Smooth muscle cell (in vitro differentiated cells): ENCODE results near the gene COPS4. TPM values are rescaled to one million over a fixed set of nuclear protein-coding genes. Genes with fewer than 3 reads are reported as not detected.
"Not testable (repeated sequence)": the region's sequence is repeated elsewhere in the genome, so short reads cannot be mapped to it uniquely, and the experiment has no call there.

Experiments used
- DNase-seq: peaks from one replicate; lab custom pipeline; 2025; ENCODE audit not compliant: unreplicated experiment; lab: John Stamatoyannopoulos, UW
- H2AFZ ChIP-seq: fragments of 200-600 bp; sonication (generic); 2 replicates; pipeline ENCODE4 v1.6.0; 2016; ENCODE audit warnings: antibody characterized with exemption, low read depth, mild to moderate bottlenecking
- H3F3A ChIP-seq: fragments of 200-600 bp; sonication (generic); 2 replicates; pipeline ENCODE4 v1.6.0; 2017; ENCODE audit warnings: antibody characterized with exemption, low read depth
- H3K27ac ChIP-seq: fragments of 200-600 bp; sonication (generic); 2 replicates; pipeline ENCODE4 v1.5.1; 2016; ENCODE audit warnings: low read depth, mild to moderate bottlenecking
- H3K27me3 ChIP-seq: fragments of 200-600 bp; sonication (generic); 2 replicates; pipeline ENCODE4 v1.6.1; 2016; ENCODE audit warnings: low read depth, mild to moderate bottlenecking
- H3K36me3 ChIP-seq: fragments of 200-600 bp; sonication (generic); 2 replicates; pipeline ENCODE4 v1.5.1; 2016; ENCODE audit warnings: low read depth
- H3K4me1 ChIP-seq: fragments of 200-600 bp; sonication (generic); 2 replicates; pipeline ENCODE4 v1.5.1; 2016; ENCODE audit warnings: low read depth
- H3K4me2 ChIP-seq: fragments of 200-600 bp; sonication (generic); 2 replicates; pipeline ENCODE4 v1.6.0; 2016; ENCODE audit warnings: mild to moderate bottlenecking
- H3K4me3 ChIP-seq: fragments of 200-600 bp; sonication (generic); 2 replicates; pipeline ENCODE4 v1.5.1; 2016; ENCODE audit warnings: mild to moderate bottlenecking
- H3K79me2 ChIP-seq: fragments of 200-600 bp; sonication (generic); 2 replicates; pipeline ENCODE4 v1.6.0; 2016; ENCODE audit warnings: low read depth, mild to moderate bottlenecking
- H3K9ac ChIP-seq: fragments of 200-600 bp; sonication (generic); 2 replicates; pipeline ENCODE4 v1.6.0; 2016; ENCODE audit warnings: low read depth
- H3K9me3 ChIP-seq: fragments of 200-600 bp; sonication (generic); replicated peaks from 2 replicates; pipeline ENCODE4 v1.5.1; 2016; ENCODE audit warnings: low read depth
- H4K20me1 ChIP-seq: fragments of 200-600 bp; sonication (generic); 2 replicates; pipeline ENCODE4 v1.6.0; 2016; ENCODE audit warnings: low read depth
- CTCF ChIP-seq: fragments of 200-600 bp; sonication (generic); IDR thresholded peaks from 2 replicates; pipeline ENCODE4 v1.5.1; 2017; ENCODE audit warnings: borderline replicate concordance, mild to moderate bottlenecking, antibody characterized with exemption; ENCODE audit not compliant: insufficient read depth, poor library complexity, severe bottlenecking
- WGBS: methylation state at CpG from one replicate; pipeline ENCODE4 v1.1.7; 2016; ENCODE audit warnings: low lambda C conversion rate; 5-methylcytosine and 5-hydroxymethylcytosine counted together
- polyA plus RNA-seq: library from polyadenylated mRNA; unstranded; fragments of >200 nt; fragmentation: Nextera tagmentation; extraction: Ambion mirVana; gene quantifications from 2 replicates; pipeline ENCODE4 v1.2.1, GENCODE V29; 2016
- total RNA-seq: library from RNA; depleted of rRNA; stranded (reverse); fragments of >200 nt; gene quantifications from 2 replicates; pipeline ENCODE4 v1.2.3, GENCODE V29; 2014

COPS4 gene
- total and polyA plus RNA-seq, 2 experiments from 2014 or later: 41.2 to 55.5 TPM

- Histone ChIP-seq H3K27ac (no peak overlapping the region), H3K9ac (no peak overlapping the region), H3K4me3 (no peak overlapping the region), H3K4me2 (no peak overlapping the region), H3F3A (no peaks in the 10 kb centered on the region), H3K4me1 (no peaks in the 10 kb centered on the region), H2AFZ (no peak overlapping the region), H3K79me2 (peaks cover 22% of the 10 kb centered on the region), H3K36me3 (no peaks in the 10 kb centered on the region), H3K9me3 (no peaks in the 10 kb centered on the region), H3K27me3 (no peaks in the 10 kb centered on the region), H4K20me1 (peaks cover 10% of the 10 kb centered on the region)
- TF ChIP-seq CTCF: no peak
- DNase-seq: no peak
- WGBS: 75% methylated on average over 4 of the region's 4 CpGs
Observed at GRCh38 chr4:82994834-82995233, 40.1 kb upstream of the COPS4 start.

GRCh38 chr4:82998898-82999297 lies 36.1 kb upstream of the COPS4 start:
- Histone ChIP-seq H3K4me3 (no peak overlapping the region), H3K27me3 (no peaks in the 10 kb centered on the region), H3K79me2 (peaks cover 51% of the 10 kb centered on the region), H3F3A (no peaks in the 10 kb centered on the region), H4K20me1 (peaks cover 18% of the 10 kb centered on the region), H3K9me3 (no peaks in the 10 kb centered on the region), H3K9ac (no peak overlapping the region), H3K27ac (no peak overlapping the region), H3K36me3 (no peaks in the 10 kb centered on the region), H2AFZ (no peak overlapping the region), H3K4me1 (no peaks in the 10 kb centered on the region), H3K4me2 (no peak overlapping the region)
- no peak for TF ChIP-seq CTCF
- no peak for DNase-seq

- Histone ChIP-seq H3K36me3 (no peaks in the 10 kb centered on the region), H3K4me2 (no peak overlapping the region), H3F3A (no peaks in the 10 kb centered on the region), H3K9ac (no peak overlapping the region), H3K79me2 (peaks cover 68% of the 10 kb centered on the region), H4K20me1 (peaks cover 22% of the 10 kb centered on the region), H3K9me3 (no peaks in the 10 kb centered on the region), H2AFZ (no peak overlapping the region), H3K27me3 (no peaks in the 10 kb centered on the region), H3K4me3 (no peak overlapping the region), H3K27ac (no peak overlapping the region), H3K4me1 (no peaks in the 10 kb centered on the region)
- TF ChIP-seq CTCF: no peak
- 98% methylated on average over 3 of the region's 3 CpGs for WGBS
- DNase-seq: no peak
Observed at GRCh38 chr4:83002329-83002728, 32.7 kb upstream of the COPS4 start.

GRCh38 chr4:83003044-83003791 lies 31.8 kb upstream of the COPS4 start:
- Histone ChIP-seq H4K20me1 (peaks cover 22% of the 10 kb centered on the region), H3K79me2 (peaks cover 73% of the 10 kb centered on the region)
- not testable (repeated sequence) for H3K4me1 ChIP-seq, H3K27me3 ChIP-seq, H3K9me3 ChIP-seq, H3K4me3 ChIP-seq, H3K36me3 ChIP-seq, DNase-seq, H2AFZ ChIP-seq, H3K4me2 ChIP-seq, H3K27ac ChIP-seq, H3F3A ChIP-seq, H3K9ac ChIP-seq
- 97% methylated on average over 14 of the region's 14 CpGs for WGBS
